ENCODE measurements around the gene SMC3.

DNA sequence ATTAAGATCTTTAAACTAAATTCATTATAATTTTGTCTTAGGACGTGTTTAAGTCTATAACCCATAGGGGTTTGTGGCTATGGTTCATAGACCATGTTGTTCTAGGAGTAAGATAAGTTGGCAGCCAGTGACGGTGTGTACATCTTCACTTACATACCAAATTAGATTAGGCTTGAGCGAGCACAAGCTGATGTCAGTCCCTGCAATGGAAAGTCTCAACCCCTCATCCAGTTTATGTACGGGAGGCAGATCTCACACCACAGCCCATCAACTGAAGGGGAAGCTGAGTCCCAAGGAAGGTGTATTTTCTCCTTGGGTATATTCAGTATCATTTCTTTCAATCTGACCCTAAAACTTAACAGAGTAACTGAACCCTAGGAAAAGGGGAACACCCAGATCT lies 5.1 kb upstream of the SMC3 start:
- no peak for TF ChIP-seq POLR2A (IDR thresholded peaks at IDR 0.05)
- TF ChIP-seq, protein P1, sequence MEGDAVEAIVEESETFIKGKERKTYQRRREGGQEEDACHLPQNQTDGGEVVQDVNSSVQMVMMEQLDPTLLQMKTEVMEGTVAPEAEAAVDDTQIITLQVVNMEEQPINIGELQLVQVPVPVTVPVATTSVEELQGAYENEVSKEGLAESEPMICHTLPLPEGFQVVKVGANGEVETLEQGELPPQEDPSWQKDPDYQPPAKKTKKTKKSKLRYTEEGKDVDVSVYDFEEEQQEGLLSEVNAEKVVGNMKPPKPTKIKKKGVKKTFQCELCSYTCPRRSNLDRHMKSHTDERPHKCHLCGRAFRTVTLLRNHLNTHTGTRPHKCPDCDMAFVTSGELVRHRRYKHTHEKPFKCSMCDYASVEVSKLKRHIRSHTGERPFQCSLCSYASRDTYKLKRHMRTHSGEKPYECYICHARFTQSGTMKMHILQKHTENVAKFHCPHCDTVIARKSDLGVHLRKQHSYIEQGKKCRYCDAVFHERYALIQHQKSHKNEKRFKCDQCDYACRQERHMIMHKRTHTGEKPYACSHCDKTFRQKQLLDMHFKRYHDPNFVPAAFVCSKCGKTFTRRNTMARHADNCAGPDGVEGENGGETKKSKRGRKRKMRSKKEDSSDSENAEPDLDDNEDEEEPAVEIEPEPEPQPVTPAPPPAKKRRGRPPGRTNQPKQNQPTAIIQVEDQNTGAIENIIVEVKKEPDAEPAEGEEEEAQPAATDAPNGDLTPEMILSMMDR (IDR thresholded peaks at IDR 0.05): no peak

Data from right lobe of liver (tissue), 4 donors.